DMS79 treated with DMSO at 0.1 percent for 48 hours (cell line): ENCODE data around the gene MED9.
A peak's percentile ranks its signal among the peaks of the same experiment; 100 is the strongest.

Experiments
- DNase-seq: peaks from one replicate; lab custom pipeline; 2025; lab: John Stamatoyannopoulos, UW

MED9 gene

DNA sequence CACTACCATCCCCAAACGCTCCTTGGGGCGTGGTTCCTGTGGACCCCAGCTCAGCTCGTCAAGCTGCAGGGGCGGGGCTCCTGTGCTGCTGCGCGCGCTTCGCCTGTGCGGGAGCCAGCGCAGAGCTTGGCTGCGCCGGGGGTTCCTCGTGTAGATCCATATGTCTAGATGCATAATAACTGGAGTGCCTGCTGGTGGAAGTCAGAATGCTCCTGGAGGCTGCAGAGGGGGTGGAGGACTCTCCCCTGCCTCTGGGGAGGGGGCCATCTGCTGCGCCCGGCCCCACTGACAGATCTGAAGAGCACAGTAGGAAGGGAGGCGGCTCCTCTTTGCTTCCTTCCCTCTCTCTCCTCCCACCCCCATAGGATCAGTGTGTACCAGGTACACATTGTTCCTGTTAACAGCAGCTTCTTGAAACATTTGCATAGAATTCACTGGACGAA lies 14.8 kb downstream of the MED9 start:
- DNase-seq, result no peak

DNA sequence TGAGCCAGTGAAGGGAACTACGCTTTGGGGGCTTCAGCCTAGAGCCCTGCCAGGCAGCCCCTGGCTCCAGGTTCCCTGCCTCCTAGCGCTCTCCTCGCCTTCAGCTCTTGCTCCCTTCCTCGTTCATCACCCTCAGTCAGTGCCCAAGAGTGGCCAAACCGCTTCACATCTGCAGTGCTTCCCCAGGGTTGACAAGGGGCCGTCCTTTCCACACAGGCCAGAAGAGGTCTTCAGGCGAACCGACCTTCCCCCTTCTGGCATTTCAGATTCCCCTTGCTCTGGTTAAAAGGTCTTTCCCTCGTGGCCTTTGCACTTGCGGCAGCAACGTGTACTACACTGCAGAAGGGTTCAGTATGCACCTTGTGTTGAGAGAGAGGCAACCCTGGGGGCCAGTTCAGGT lies 15.3 kb downstream of the MED9 start:
- DNase-seq, result no peak

DNA sequence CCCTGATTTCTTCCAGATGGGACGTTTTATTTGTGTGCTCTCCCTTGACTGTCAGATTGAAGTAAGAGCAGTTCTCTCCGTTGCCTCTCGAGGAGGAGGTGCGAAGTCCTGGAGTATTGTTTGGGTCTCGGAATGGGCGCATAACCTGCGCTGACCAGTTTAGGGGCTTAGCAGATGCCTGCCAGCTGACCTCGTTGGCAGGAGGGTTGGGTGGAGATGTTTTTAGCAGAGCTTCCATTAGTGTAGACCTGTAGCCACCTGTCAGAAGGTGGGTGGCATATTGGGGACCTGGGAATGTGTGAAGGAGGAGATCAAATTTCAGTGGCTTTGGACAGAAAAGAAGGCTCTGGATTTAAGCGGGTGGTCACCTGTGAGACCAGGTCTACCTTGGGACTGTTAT lies 15.8 kb downstream of the MED9 start:
- no peak for DNase-seq

DNA sequence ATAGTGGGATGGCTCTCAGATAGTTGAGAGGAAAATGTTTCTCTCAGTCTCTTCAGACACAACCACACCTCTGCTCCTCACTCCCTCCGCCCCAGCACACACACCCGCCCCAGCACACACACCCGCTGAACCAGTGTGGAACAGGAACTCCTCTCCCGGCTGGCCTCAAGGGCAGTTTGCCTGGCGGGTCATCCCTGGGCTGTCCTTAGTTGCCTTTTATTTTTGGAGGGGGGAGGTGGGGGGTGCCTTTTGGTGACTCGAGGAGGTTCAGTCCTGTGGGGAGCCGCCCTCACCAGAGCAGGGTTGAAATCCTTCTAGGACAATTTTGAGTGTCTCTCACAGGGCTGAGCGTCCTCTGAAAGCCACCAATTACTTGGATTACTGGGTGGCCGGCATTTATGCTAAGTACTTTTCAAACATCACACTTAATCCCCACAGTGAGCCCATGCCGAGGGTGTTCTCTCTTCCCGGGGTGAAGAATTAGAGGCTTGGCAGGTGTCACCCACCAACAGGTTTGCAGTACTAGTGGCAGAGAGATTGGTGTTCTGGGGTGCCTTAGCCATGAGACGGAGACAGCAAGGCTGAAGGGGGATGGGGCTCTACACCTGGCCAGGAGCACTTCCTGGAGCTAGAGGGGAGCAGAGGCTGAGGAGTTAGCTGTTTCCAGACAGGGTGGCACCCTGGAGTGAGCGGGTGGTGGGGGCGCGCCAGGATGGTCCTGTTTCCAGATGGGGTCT lies 16.6 kb downstream of the MED9 start:
- no peak for DNase-seq

DNA sequence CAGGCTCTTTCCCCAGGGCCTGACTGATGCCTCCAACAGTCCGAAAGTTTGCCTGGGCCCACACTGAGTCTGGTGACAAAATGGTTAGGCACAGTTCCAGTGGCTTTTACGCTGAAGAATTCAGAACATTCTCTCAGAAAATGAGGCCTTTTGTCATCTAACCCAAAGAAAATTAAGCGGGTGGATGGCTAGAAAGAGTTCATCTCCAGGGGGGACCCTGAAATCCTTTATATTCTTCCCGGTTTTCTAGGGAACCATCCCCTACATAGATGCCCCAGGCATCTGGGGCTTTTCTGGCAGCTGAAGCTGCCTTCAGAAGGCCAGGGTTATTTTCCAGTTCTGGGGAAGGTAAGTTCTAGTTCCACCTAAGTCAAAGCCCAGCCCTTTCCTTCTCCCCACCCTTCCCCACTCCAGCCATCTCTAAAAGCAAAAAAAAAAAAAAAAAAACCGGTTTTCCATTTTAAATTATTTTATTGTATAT lies 17.2 kb downstream of the MED9 start:
- no peak for DNase-seq

GRCh38 chr17:17494499-17494869 lies 17.7 kb downstream of the MED9 start:
- DNase-seq, result no peak

DNA sequence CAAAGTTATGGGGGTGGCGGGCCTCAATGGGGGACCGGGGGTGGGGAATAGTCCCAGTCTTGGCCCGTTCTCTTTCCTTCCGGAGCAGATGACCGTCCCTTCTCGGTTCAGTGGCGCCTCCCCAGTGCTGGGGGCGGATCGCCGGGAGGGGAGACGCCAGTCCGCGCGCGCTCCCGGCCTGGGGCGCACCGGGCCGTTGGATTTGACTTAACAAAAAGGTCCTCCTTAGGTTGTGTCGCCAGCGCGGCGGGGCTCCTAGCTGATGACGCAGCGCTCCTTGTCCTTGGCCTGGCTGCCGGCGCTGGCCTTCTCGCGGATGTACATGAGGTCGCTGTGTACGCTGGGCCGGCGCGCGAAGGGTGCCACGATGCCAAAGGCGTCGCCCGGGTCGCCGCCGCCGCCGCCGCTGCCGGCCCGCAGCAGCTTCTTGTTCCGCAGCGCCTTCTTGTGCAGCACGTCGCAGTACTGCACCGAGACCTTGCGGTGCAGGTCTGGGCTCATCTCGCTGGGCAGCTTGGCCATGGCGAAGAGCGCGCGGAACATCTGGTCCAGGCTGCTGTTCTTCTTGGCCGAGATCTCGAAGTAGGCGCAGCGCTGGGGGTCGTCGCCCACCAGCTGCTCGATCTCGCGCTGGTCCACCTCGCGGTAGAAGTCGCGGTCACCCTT lies 18.2 kb downstream of the MED9 start:
- DNase-seq, result peak; percentile 5

DNA sequence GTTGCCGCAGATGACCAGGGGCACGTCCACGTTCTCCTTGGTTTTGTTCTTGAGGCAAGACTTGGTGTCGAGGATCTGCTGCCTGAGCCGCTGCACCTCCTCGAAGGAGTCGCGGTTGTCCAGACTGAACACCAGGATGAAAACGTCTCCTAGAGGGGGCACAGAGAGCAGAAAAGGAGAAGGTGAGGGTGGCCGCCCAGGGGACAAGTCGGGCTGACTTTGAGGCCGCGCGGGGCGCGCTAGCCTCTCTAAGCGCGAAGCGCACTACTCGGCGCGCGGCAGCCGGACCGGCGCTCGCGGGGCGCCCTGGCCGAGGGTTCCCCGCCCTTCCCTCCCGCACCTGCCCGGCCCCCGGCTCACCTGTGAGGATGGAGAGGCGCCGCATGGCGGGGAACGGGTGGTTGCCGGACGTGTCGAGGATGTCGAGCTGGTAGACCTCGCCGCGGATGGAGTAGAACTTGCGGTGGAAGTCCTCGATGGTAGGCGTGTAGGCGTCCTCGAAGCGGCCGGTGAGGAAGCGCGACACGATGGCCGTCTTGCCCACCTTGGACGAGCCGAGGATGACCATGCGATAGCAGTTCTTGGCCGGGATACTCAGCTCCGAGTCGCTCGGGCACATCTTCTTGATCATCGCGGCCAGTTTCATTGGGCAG lies 18.9 kb downstream of the MED9 start:
- peak; percentile 13 for DNase-seq

DNA sequence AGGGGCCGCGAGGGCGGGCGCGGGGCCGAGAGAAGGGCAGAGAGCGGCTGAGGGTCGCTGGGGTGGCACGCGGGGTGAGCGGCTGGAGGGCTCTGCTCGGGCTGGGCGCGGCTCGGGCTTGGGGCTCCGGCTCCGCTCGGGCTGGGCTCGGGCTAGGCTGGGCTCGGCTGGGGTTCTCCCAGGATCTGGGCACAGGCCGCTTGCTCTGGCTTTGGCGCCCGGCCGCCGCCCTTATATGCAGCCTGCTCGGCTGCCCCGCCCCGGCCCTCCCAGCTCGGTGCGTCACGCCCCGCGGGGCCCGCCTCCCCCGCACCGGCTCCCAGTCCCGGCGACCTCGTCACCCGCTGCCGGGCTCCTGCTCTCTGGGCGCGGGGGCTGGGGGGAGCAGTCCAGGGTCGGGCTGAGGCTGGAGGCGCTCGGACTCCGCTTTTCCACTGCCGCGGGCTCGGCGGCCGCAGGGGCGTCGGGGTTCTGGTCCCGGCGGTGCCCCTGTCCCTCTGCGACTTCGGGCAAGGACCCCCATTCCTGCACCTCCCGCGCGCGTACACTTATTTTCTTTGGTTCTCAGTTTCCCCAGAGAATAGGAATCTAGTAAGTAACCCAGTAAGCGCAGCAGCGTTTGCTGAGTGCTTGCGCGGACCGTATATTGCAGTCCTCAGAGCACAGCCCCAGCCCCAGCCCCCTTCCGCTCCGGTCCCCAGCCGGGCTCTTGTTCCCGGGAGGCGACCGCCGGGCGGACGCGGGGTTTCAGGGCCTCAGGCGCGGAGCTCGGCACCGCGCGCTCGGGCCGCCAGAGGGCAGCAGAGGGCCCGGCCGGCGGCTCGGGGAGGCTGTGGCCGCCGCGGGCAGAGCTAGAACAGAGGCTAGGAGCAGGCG lies 19.6 kb downstream of the MED9 start, which contains the start of gene RASD1:
Gene RASD1 (minus strand): TSS at position 207 of the 876 bp plus-strand sequence. CDS start 214 bp downstream, outside the sequence.
- DNase-seq, result peak; percentile 41

DNA sequence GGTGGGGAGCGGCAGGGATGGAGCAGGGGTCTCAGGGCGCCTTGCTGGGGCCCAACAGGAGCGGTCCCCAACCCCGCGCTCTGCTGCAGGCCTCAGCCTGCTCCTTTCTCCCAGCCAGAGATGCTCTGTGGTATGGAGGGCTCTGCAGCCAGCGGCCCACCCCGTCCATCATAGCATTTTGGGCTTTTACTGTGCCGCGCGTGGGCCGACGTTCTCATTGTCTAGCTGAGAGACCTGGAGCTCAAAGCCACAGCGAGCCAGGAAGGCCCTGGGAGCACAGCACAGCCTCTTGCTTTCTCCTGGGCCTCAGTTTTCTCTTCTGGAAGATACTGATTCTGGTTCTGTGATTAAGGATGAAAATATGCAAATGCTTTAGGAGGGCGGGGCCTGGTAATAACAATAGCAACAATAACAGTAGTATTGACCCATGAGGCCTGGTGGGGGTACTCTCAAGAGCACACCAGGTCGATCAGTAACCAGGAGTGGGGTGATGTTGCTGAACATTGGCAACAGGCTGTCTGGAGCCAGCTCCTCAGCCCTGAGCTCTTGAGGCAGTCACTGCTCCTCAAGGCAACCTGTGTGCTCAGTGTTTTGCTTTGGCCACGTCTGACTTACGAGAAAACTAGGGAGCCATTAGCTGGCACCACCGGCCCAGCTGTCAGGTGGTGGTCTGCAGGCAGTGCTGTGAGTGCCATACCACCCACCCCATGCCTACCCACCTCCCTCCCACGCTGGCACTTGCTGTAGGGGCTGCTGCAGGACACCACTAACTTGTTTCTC lies 20.5 kb downstream of the MED9 start:
- no peak for DNase-seq

DNA sequence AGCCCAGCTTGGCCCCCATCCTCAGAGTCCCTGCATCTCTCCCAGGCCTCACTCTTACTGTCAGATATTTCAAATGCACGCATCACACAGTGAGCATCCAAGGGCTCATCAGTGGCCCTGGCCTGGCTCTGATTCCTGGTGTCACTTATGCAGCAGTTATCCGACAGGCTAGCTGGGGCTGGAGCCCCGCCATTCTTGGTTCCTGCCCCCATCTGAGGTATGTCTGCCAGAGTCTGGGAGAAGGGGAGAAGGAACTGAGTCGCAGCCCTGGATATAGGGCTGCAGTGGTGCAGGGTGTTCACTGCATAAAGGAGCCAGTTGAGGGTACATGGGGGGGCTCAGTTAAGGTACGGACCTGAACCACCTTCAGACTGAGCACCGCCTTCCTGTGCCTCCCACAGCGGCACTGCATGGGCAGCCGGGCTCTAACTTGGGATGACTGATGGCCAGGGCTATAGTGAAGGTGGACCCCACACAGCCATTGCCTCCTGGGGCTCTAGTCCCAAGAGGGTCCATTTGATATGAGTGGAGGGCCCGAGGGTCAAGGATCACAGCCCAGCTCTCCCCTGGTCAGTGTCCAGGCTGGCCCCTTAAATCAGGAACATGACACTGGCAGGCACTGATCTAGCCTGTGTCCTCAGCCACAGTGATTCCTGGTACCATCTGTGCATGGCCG lies 21.2 kb downstream of the MED9 start:
- no peak for DNase-seq

DNA sequence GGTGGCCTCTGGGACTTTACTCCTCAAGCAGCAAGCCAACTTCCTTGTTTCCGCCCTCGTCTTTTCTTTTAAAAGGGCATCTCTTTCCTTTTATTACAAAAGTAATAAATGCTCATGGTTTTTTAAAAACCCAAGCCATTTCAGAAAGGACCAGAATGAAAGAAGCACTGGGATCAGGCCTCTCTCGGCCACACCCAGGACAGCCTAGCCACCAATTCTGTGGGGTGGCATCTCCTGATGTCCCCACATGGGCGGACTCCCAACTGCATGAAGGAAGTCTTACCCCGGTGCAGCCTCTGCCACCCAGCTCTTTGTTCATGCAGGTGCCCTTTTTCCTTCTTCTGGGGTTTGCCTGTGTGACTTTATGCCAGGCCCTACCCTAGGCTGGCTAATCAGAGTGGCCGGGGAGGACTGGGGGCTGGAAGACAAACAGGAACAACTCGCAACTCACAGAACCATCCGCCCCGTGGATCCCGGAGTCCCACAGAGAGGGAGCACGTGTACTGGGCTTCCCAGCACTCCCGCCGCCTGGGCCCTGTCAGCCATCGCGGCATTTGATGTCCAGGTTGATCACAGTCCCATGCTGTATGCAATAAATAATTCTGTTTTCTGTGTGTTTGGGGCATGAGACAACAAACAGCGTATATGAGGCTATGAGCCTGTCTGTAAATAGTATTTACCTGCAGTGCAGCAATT lies 22.0 kb downstream of the MED9 start:
- DNase-seq, result no peak

DNA sequence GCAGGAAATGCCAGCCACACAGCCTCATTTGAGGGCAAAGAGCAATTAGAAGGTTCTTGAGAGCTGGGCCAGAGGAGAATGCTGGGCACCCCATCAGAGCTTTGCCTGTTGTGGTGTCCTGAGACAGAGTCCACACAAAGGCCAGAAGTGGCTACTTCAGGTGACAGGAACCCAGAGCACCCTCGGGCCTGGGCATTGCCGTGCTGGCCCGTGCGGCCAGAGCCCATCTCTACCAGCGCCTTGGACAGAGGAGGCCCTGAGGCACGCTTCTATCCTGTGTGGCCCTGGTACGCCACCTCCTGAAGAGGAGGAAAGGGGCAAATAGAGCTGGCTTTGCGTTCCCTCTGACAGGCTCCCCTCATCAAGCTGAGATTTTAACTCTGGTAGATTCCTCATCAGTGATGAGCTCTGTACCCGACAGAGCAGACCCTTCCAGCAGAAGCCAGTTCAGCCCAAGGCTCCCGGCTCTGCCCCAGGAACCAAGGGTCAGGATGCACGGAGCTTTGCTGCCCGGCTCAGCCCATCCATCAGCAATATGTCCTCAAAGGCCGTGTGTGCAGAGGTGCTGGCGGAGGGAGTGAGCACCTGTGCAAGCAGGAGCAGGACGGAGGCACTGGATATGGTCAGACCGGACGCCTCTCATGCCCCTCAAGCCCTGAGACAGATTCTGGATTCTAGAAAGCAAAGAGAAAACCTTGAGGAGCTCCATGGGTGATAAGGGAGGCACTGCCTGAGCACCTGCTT lies 22.8 kb downstream of the MED9 start:
- DNase-seq, result no peak

DNA sequence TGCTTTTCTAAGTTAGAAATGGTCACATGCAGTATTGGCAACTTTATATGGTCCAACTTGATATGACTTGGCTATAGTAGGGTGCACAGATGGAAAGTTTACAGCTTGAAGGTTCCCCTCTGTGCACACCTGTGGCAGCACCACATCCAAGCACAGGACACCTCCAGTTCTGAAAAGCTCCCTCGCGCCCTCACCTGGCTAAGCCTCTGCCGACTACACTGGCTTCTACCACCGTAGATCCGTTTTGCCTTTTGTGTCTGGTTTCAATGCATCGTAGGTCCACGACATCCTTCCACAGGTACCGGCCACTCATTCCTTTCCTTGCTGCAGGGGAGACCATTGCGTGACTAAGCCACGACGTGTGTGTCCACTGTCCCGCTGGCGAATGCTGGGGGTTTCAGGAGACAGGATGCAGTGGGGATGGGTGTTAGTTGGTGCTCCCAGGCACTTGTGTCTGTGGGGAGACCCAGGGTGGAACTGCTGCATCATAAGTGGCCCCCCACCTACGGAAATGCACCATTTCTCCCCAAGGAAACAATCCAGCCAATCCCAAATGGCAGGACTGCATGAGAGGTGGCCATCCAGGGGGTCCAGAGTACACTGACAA lies 24.3 kb downstream of the MED9 start:
- DNase-seq, result no peak

DNA sequence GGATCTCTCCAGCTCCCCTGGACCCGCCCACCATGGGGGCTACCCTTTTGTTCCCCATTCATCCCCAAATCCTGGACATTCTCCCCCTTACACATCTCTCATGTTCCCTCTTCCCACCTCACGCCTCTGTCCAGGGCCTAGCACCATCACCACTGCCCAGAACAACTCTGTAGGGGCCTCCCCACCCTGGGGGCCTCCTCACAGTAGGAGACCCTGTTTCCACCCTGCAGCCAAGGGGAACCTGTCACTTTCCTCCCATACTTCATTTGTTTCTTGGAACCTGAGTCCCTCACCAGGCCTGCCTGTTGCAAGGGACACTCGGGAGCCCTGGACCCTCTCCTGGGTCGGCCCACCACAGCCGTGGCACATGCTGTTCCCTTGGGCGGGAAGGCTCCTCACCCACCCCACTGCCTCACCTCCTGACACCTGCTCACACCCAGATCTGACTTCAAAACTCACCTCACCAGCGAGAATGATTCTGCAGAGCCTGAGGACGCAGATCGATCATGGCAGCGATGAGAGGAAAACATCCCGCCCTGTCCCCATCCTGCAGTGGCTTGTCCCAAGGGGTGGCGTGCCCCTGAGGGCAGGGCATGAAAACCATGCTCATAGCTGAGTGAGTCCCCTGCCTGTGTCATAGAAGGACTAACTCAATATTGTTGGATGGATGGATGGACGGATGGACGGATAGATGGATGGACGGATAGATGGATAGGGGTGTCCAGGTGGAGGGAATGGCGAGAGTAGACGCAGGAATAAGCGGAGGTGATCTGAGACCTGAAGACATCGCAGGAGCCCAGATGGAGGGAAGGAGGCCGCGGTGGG lies 26.2 kb downstream of the MED9 start:
- no peak for DNase-seq

- peak; percentile 9 for DNase-seq
Measured at GRCh38 chr17:17503566-17504130, 26.8 kb downstream of the MED9 start.

DNA sequence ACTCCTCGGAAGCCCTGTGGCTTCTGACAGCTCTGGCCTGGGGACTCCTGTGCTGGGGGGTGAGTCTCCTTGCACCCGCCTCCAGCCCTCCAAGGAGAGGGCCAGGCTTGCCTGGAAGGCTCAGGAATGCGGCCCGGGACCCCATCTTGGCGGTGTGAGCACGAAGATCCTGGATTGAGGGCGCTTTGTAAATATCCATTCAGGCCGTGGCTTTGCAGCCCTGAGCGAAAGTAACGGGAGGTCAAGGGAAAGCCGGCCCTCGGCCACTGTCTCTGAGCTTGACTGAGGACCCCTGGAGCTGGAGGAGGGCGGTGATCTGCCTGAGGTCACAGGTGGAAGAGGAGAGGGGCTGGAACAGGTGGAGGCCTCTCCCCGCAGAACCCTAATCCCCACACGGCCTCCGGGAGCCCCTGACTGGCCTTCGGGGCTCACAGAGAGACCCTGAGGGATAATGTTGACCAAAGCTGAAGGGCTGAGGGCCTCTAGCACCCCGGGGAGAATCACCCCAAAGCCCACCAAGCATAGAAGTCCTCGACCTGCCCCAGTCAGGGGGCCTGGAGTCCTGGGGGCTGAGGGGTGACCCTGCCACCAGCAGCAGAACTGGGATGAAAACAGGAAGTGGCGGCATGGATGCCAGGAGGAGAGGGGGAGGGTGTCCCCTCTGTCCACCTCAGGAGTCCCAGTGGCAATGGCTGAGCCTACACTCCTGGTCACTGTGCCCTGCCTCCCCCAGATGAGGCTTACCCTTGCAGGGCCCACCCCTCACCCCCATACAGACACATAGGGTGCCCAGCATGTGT lies 27.7 kb downstream of the MED9 start:
- no peak for DNase-seq
